Spleen (tissue), 11 donors: Measurements from ENCODE around the gene SCNN1A. TPM values are rescaled to one million over a fixed set of nuclear protein-coding genes. Genes with fewer than 3 reads are reported as not detected.

Experiments used
- DNase-seq: peaks from one replicate; pipeline ENCODE4 v3.0.0-alpha.2; 2020
- H3K27ac ChIP-seq, 8 donors: fragments of 200-600 bp; sonication (generic) in 7 of 8; 1 replicate in 4 of 8; 2 replicates in 4 of 8; pipeline versions ENCODE4 v1.5.0 to v1.8.0; 2016 to 2021; ENCODE audit warnings: inconsistent platforms in 4 of 8, mild to moderate bottlenecking in 4 of 8, moderate library complexity in 1 of 8
- H3K27me3 ChIP-seq, 7 donors: fragments of 200-600 bp; sonication (generic) in 6 of 7; replicated peaks in 1 of 7; 1 replicate in 4 of 7; 2 replicates in 3 of 7; pipeline versions ENCODE4 v1.5.0 to v1.8.0; 2016 to 2021; ENCODE audit warnings: inconsistent platforms in 3 of 7, mild to moderate bottlenecking in 1 of 7
- H3K36me3 ChIP-seq, 6 donors: fragments of 200-600 bp; sonication (generic) in 5 of 6; 1 replicate in 4 of 6; 2 replicates in 2 of 6; pipeline versions ENCODE4 v1.5.0 to v1.8.0; 2016 to 2021; ENCODE audit warnings: inconsistent platforms in 2 of 6
- H3K4me1 ChIP-seq, 6 donors: fragments of 200-600 bp; sonication (generic) in 5 of 6; 1 replicate in 3 of 6; 2 replicates in 3 of 6; pipeline versions ENCODE4 v1.5.0 to v1.8.0; 2016 to 2021; ENCODE audit warnings: inconsistent platforms in 3 of 6
- H3K4me3 ChIP-seq, 8 donors: fragments of 200-600 bp; sonication (generic) in 7 of 8; 1 replicate in 4 of 8; 2 replicates in 4 of 8; pipeline versions ENCODE4 v1.5.0 to v1.8.0; 2016 to 2021; ENCODE audit warnings: inconsistent platforms in 4 of 8, mild to moderate bottlenecking in 4 of 8, moderate library complexity in 2 of 8
- H3K9me3 ChIP-seq, 8 donors: fragments of 200-600 bp; sonication (generic) in 7 of 8; 1 replicate in 4 of 8; 2 replicates in 4 of 8; pipeline versions ENCODE4 v1.5.0 to v1.8.0; 2016 to 2021; ENCODE audit warnings: inconsistent platforms in 4 of 8
- POLR2A ChIP-seq, 3 donors: fragments of 450-650 bp; IDR thresholded peaks; one replicate each; pipeline ENCODE4 v1.5.1; 2017; ENCODE audit warnings: antibody characterized with exemption in 3 of 3, mild to moderate bottlenecking in 1 of 3
- POLR2AphosphoS5 ChIP-seq, 3 donors: sonication (generic); formaldehyde crosslinking; IDR thresholded peaks; one replicate each; pipeline ENCODE4 v1.5.1; 2017; ENCODE audit warnings: antibody characterized with exemption in 3 of 3
- WGBS, 5 donors: extraction: QIAGEN DNeasy Blood & Tissue Kit in 3 of 5; methylation state at CpG; one replicate each; pipeline versions ENCODE4 v1.1.5 to v1.1.7; 2013 to 2018; 5-methylcytosine and 5-hydroxymethylcytosine counted together
- intact Hi-C: fragments of 100-400 bp; cut with DNase I; formaldehyde crosslinking; loops from one replicate; pipeline ENCODE4 v1.15.0; 2023; ENCODE audit warnings: low total_unique reads
- polyA plus RNA-seq, 3 donors: library from polyadenylated mRNA; stranded (reverse); fragments of 200-250 nt; gene quantifications; one replicate each; pipeline ENCODE4 v1.2.1, GENCODE V29; 2013
- small RNA-seq, 4 donors: library from RNA; depleted of rRNA; stranded (forward); fragments of <200 nt; gene quantifications; one replicate each; pipeline ENCODE3, GENCODE V24; 2016
- total RNA-seq, 7 donors: library from RNA; depleted of rRNA in 3 of 7; stranded (reverse); fragments of >200 nt in 3 of 7; fragmentation: NEBNext Ultra II Directional in 4 of 7; extraction: Animal tissue kit (Norgen Biotek cat#: 25700) in 4 of 7; gene quantifications; one replicate each; pipeline versions ENCODE4 v1.1.0 to v1.2.1, GENCODE V29; 2016 to 2021
- TF ChIP-seq, protein P1 (sequence below), 11 experiments: fragments of 200-600 bp in 7 of 11; fragments of 450-650 bp in 4 of 11; sonication (generic) in 4 of 11; IDR thresholded peaks in 8 of 11; conservative IDR thresholded peaks in 3 of 11; 1 replicate in 7 of 11; 2 replicates in 4 of 11; pipeline versions ENCODE4 v1.4.0 to v1.8.0; 2016 to 2021; ENCODE audit warnings: antibody characterized with exemption in 11 of 11, inconsistent platforms in 4 of 11, mild to moderate bottlenecking in 1 of 11
- donor health status: healthy with polysubstance abuse.
- donor health status: DM: no; HTN: no; CAD: no; lungs with moderate emphysema.
- donor health status: DM: no; HTN: no; CAD: no.
- donor health status: Bipolar disorder and iron deficiency.
- donor health status: healthy.
- donor health status: DM: no; HTN: no; CAD: no.
- donor health status: DM: yes; HTN: yes; CAD: no.

The SCNN1A gene
- total and polyA plus RNA-seq, 10 donors: 0.17 to 8.6 (median 1.4) TPM

DNA sequence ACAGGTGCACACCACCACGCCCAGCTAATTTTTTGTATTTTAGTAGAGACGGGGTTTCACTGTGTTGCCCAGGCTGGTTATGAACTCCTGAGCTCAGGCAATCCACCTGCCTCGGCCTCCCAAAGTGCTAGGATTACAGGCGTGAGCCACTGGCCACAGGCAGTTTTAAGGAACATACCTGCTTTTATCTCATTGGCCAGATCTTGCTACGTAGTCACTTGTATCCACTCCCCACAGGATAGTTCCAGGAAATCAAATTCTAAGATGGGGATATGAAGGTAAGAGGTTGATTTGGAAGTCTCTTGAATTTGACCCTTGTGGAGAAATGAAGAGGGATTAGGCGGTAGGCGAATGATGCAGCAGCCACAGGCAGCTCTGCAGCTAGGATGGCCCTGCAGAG, 73.6 kb downstream of the SCNN1A start:
- TF ChIP-seq, protein P1, sequence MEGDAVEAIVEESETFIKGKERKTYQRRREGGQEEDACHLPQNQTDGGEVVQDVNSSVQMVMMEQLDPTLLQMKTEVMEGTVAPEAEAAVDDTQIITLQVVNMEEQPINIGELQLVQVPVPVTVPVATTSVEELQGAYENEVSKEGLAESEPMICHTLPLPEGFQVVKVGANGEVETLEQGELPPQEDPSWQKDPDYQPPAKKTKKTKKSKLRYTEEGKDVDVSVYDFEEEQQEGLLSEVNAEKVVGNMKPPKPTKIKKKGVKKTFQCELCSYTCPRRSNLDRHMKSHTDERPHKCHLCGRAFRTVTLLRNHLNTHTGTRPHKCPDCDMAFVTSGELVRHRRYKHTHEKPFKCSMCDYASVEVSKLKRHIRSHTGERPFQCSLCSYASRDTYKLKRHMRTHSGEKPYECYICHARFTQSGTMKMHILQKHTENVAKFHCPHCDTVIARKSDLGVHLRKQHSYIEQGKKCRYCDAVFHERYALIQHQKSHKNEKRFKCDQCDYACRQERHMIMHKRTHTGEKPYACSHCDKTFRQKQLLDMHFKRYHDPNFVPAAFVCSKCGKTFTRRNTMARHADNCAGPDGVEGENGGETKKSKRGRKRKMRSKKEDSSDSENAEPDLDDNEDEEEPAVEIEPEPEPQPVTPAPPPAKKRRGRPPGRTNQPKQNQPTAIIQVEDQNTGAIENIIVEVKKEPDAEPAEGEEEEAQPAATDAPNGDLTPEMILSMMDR (IDR thresholded peaks at IDR 0.05 in 8 of 11, conservative IDR thresholded peaks at IDR 0.05 in 3 of 11): no peak
- no peak for TF ChIP-seq POLR2AphosphoS5 (IDR thresholded peaks at IDR 0.05)
- TF ChIP-seq POLR2A (IDR thresholded peaks at IDR 0.05): no peak
- H3K36me3 ChIP-seq: no peaks in the 10 kb centered on the region
- WGBS, 5 donors: 89 to 94% (median 92%) methylated on average over 7 of the region's 7 CpGs
- no peak overlapping the region for H3K4me3 ChIP-seq
- H3K27ac ChIP-seq: no peak overlapping the region
- peak; percentile 8 for DNase-seq
- H3K27me3 ChIP-seq: peaks cover 0 to 22% (median 0%) of the 10 kb centered on the region in 7 donors
- H3K4me1 ChIP-seq: peaks cover 0 to 6% (median 0%) of the 10 kb centered on the region in 6 donors
- intact Hi-C loops: no loop called here
- H3K9me3 ChIP-seq: no peaks in the 10 kb centered on the region

DNA sequence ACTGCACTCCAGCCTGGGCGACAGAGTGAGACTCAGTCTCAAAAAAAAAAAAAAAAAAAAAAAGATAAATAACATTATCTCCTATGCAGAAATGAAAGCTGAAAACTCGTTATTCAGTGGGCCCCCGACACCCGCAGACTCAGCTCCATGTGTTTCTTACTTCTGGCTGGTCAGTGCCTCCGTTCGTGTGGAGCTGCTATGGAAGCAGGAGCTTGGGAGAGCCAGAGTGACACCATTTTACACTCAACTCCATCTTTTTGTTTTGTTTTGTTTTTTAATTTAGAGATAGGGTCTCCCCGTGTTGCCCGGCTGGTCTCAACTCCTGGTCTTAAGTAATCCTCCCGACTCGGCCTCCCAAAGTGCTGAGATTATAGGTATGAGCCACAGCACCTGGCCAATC, 78.2 kb downstream of the SCNN1A start:
- no peak overlapping the region for H3K27ac ChIP-seq
- TF ChIP-seq POLR2A (IDR thresholded peaks at IDR 0.05) (no peak), POLR2AphosphoS5 (IDR thresholded peaks at IDR 0.05) (no peak)
- TF ChIP-seq, protein P1 (IDR thresholded peaks at IDR 0.05 in 8 of 11, conservative IDR thresholded peaks at IDR 0.05 in 3 of 11): no peak
- intact Hi-C loops: no loop called here
- H3K9me3 ChIP-seq: no peaks in the 10 kb centered on the region
- peak; percentile 15 for DNase-seq
- peaks cover 0 to 31% (median 0%) of the 10 kb centered on the region in 7 donors for H3K27me3 ChIP-seq
- H3K36me3 ChIP-seq: no peaks in the 10 kb centered on the region
- H3K4me3 ChIP-seq: no peak overlapping the region
- WGBS, 5 donors: 93 to 97% (median 93%) methylated on average over 9 to 10 of the region's 10 CpGs
- peaks cover 0 to 19% (median 0%) of the 10 kb centered on the region in 6 donors for H3K4me1 ChIP-seq

Small RNAs within 50 kb of the gene (small RNA-seq; reads per million reads assigned to genes)
- 0 reads per million in 4 donors for gene RN7SL391P

Other genes with a start within 250 kb of the SCNN1A start
- gene CD9, start 175.2 kb downstream of the SCNN1A start, total RNA-seq: 100 to 1,000 TPM in 1 of 7 donors, 10 to 100 TPM in 6; 50.0 to 113 (median 75.7) TPM
- gene CD9, start 175.2 kb downstream of the SCNN1A start, polyA plus RNA-seq: 10 to 100 TPM; 16.2 to 87.4 (median 50.6) TPM
- gene PLEKHG6, start 64.9 kb downstream of the SCNN1A start, total RNA-seq: 1 to 10 TPM in 1 of 7 donors, under 1 TPM in 2, not detected in 4; 0.19 to 1.2 (median 0.74) TPM
- gene PLEKHG6, start 64.9 kb downstream of the SCNN1A start, polyA plus RNA-seq: under 1 TPM; 0.10 to 0.12 (median 0.11) TPM
- gene TNFRSF1A, start 33.5 kb downstream of the SCNN1A start, total RNA-seq: 100 to 1,000 TPM; 153 to 578 (median 224) TPM
- 10 to 100 TPM; 22.5 to 40.6 (median 22.8) TPM for gene TNFRSF1A, start 33.5 kb downstream of the SCNN1A start, polyA plus RNA-seq
- gene LTBR, start 8.6 kb upstream of the SCNN1A start, total RNA-seq: 100 to 1,000 TPM in 3 of 7 donors, 10 to 100 TPM in 4; 49.0 to 155 (median 87.8) TPM
- gene LTBR, start 8.6 kb upstream of the SCNN1A start, polyA plus RNA-seq: 10 to 100 TPM; 14.4 to 29.2 (median 15.7) TPM
- 10 to 100 TPM; 49.2 to 97.2 (median 59.2) TPM for gene CD27, start 69.4 kb upstream of the SCNN1A start, total RNA-seq
- gene CD27, start 69.4 kb upstream of the SCNN1A start, polyA plus RNA-seq: 100 to 1,000 TPM; 128 to 193 (median 178) TPM
- 10 to 100 TPM; 35.6 to 50.1 (median 42.0) TPM for gene TAPBPL, start 76.5 kb upstream of the SCNN1A start, total RNA-seq
- 10 to 100 TPM; 15.0 to 17.1 (median 15.9) TPM for gene TAPBPL, start 76.5 kb upstream of the SCNN1A start, polyA plus RNA-seq
- gene VAMP1, start 95.1 kb upstream of the SCNN1A start, total RNA-seq: 10 to 100 TPM; 18.5 to 32.5 (median 24.2) TPM
- gene VAMP1, start 95.1 kb upstream of the SCNN1A start, polyA plus RNA-seq: 10 to 100 TPM; 11.0 to 20.7 (median 17.9) TPM
- gene MRPL51, start 117.7 kb upstream of the SCNN1A start, total RNA-seq: 10 to 100 TPM; 34.0 to 94.0 (median 89.3) TPM
- gene MRPL51, start 117.7 kb upstream of the SCNN1A start, polyA plus RNA-seq: 100 to 1,000 TPM in 2 of 3 donors, 10 to 100 TPM in 1; 73.4 to 137 (median 109) TPM
- 10 to 100 TPM; 29.9 to 49.2 (median 39.6) TPM for gene NCAPD2, start 118.5 kb upstream of the SCNN1A start, total RNA-seq
- gene NCAPD2, start 118.5 kb upstream of the SCNN1A start, polyA plus RNA-seq: 10 to 100 TPM; 12.0 to 14.1 (median 14.0) TPM
- 1,000 to 10,000 TPM in 5 of 7 donors, 100 to 1,000 TPM in 2; 998 to 1,580 (median 1,404) TPM for gene GAPDH, start 159.0 kb upstream of the SCNN1A start, total RNA-seq
- gene GAPDH, start 159.0 kb upstream of the SCNN1A start, polyA plus RNA-seq: 1,000 to 10,000 TPM; 1,133 to 1,680 (median 1,180) TPM
- 10 to 100 TPM; 32.2 to 51.2 (median 39.7) TPM for gene IFFO1, start 180.5 kb upstream of the SCNN1A start, total RNA-seq
- gene IFFO1, start 180.5 kb upstream of the SCNN1A start, polyA plus RNA-seq: 10 to 100 TPM; 27.8 to 78.3 (median 63.2) TPM
- gene NOP2, start 192.7 kb upstream of the SCNN1A start, total RNA-seq: 10 to 100 TPM; 37.0 to 58.7 (median 47.5) TPM
- 10 to 100 TPM; 25.8 to 40.7 (median 37.6) TPM for gene NOP2, start 192.7 kb upstream of the SCNN1A start, polyA plus RNA-seq
- gene CHD4, start 231.8 kb upstream of the SCNN1A start, total RNA-seq: 100 to 1,000 TPM; 202 to 272 (median 240) TPM
- gene CHD4, start 231.8 kb upstream of the SCNN1A start, polyA plus RNA-seq: 100 to 1,000 TPM; 136 to 169 (median 154) TPM